PC-3 (cell line): ENCODE data around the gene MAGEA8.

ENCODE experiments used
- EZH2 ChIP-seq: fragments of 300-600 bp; sonication (generic); IDR thresholded peaks from one replicate; pipeline ENCODE4 v1.6.1; 2017; ENCODE audit warnings: antibody characterized with exemption, mild to moderate bottlenecking, low read length; ENCODE audit not compliant: unreplicated experiment
- EZH2phosphoT487 ChIP-seq: fragments of 300-600 bp; sonication (generic); IDR thresholded peaks from 2 replicates; pipeline ENCODE4 v1.6.1; 2018; ENCODE audit warnings: mild to moderate bottlenecking, antibody characterized with exemption, low read length, borderline replicate concordance
- TF ChIP-seq, protein P1 (sequence below): fragments of 300-600 bp; sonication (generic); conservative IDR thresholded peaks from 2 replicates; pipeline ENCODE4 v1.5.1; 2017; ENCODE audit warnings: antibody characterized with exemption, low read depth, mild to moderate bottlenecking, low read length

DNA sequence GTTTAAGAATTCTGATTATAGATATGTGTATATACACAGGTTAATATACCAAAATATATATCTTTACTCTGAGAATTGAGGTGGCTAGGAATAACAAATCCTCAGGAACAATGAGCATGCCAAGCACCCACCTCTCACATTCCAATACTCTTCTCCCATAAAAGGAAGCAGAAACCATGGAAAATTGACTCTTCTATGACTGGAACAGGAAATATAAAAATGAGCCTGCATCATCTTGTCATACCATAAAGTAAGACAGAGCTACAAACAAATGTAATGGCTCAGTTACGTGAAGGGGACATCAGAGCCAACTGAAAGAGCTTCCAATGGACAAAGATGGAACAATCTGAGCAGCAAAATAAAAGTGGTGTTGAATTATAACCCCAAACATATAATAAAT, 3.8 kb upstream of the MAGEA8 start:
- TF ChIP-seq, protein P1, sequence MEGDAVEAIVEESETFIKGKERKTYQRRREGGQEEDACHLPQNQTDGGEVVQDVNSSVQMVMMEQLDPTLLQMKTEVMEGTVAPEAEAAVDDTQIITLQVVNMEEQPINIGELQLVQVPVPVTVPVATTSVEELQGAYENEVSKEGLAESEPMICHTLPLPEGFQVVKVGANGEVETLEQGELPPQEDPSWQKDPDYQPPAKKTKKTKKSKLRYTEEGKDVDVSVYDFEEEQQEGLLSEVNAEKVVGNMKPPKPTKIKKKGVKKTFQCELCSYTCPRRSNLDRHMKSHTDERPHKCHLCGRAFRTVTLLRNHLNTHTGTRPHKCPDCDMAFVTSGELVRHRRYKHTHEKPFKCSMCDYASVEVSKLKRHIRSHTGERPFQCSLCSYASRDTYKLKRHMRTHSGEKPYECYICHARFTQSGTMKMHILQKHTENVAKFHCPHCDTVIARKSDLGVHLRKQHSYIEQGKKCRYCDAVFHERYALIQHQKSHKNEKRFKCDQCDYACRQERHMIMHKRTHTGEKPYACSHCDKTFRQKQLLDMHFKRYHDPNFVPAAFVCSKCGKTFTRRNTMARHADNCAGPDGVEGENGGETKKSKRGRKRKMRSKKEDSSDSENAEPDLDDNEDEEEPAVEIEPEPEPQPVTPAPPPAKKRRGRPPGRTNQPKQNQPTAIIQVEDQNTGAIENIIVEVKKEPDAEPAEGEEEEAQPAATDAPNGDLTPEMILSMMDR, result no peak
- TF ChIP-seq EZH2 (no peak), EZH2phosphoT487 (no peak)
